Activated naive CD8-positive, alpha-beta T cell treated with anti-CD3 and anti-CD28 coated beads, Interleukin-2, amount 50 U/mL, for 24 hours (primary cell): ENCODE results near the gene SAYSD1.
"Not testable (repeated sequence)": the region's sequence is repeated elsewhere in the genome, so short reads cannot be mapped to it uniquely, and the experiment has no call there.

Source experiments
- ATAC-seq: fragments of 150-1000 bp; cut with Tn5 transposase; one replicate; pipeline ENCODE4 v1.10.0; 2021
- DNase-seq: peaks from one replicate; pipeline ENCODE4 v3.0.0; 2021
- H3K27ac Mint-ChIP-seq: one replicate; pipeline ENCODE4 v1.8.0; 2021; ENCODE audit warnings: mild to moderate bottlenecking, mixed read lengths
- H3K27me3 Mint-ChIP-seq: one replicate; pipeline ENCODE4 v1.8.0; 2021; ENCODE audit warnings: mixed read lengths
- H3K36me3 Mint-ChIP-seq: one replicate; pipeline ENCODE4 v1.8.0; 2021; ENCODE audit warnings: low read depth, mixed read lengths
- H3K4me1 Mint-ChIP-seq: one replicate; pipeline ENCODE4 v1.8.0; 2021; ENCODE audit warnings: mixed read lengths
- H3K4me3 Mint-ChIP-seq: one replicate; pipeline ENCODE4 v1.8.0; 2021; ENCODE audit warnings: mild to moderate bottlenecking, moderate library complexity, mixed read lengths
- H3K9me3 Mint-ChIP-seq: one replicate; pipeline ENCODE4 v1.8.0; 2021; ENCODE audit warnings: mixed read lengths

The SAYSD1 gene

DNA sequence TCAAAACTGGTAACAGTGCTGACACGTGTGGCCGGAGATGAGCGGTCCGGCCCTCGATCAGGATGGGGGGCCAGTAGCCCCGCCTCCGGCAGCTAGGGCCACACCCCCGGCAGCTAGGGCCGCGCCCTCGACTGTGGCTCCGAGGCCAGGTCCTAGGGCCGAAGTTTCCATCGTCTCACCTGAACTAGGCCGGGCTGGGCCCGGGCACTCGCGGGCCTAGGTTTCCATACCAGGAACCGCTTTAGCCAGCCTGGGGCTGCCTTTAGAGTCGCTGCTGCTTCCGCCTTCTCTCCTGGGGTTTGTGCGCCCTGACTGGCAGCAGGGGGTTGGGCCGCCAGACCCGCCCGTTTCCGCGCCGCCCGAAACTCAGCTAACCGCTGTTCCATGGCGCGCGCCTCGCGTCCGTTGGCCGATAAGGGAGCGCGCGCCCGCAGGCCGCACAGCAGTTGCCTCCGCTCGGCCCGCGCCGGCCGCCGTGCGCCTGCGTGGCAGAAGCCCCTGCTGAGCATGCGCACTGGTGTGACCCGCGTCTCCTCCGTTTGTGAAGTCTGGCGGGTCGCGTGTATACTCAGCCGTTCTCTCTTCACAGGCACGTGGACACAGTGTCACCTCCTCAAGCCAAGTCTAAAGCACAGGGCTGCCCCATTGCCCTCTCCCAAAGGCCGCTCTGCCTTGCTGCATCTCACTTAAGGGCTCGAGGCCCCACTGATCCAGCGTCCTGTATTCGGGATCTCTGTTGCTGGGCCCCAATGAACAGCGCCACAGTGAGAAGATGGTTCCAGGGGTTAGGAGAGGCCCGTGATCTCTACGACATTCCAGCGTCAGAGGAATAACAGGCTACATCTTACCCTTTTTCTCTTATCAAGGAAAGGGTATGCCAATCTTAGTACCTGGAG lies at the start of gene SAYSD1:
TSS of gene SAYSD1 (minus strand) at position 483 of the 896 bp plus-strand sequence. CDS start at position 386, 97 bp downstream.
- peak; percentile 74 for ATAC-seq
- peaks cover 63% of the 10 kb centered on the region for H3K4me1 Mint-ChIP-seq
- H3K36me3 Mint-ChIP-seq: peaks cover 5% of the 10 kb centered on the region
- H3K27ac Mint-ChIP-seq: peak within 1 kb of the TSS; percentile 94
- peaks cover 4% of the 10 kb centered on the region for H3K9me3 Mint-ChIP-seq
- peak; percentile 94 for DNase-seq
- H3K27me3 Mint-ChIP-seq: no peaks in the 10 kb centered on the region
- peak within 1 kb of the TSS; percentile 88 for H3K4me3 Mint-ChIP-seq

DNA sequence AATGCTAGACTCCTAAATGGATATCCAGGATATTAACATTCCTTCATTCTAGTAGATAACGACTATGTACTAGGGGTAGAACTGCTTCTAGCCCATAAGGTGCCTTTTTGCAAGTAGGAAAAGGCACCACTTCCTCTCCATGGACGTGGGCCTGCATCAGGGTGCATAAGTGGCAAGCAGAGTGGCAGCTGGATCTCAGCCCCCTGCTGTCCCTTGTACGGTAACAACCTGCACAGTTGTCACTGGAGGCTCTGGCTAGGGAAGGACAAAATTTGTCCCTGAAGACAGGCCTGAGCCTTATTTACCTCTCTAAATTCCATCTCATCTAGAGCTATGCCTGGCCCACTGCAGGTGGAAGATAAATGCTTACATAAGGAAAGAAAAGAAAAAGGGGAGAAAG lies 42.5 kb upstream of the SAYSD1 start:
- H3K4me1 Mint-ChIP-seq: peaks cover 40% of the 10 kb centered on the region
- H3K36me3 Mint-ChIP-seq: peaks cover 4% of the 10 kb centered on the region
- H3K4me3 Mint-ChIP-seq: no peak overlapping the region
- no peak for DNase-seq
- no peaks in the 10 kb centered on the region for H3K27me3 Mint-ChIP-seq
- peaks cover 5% of the 10 kb centered on the region for H3K9me3 Mint-ChIP-seq
- no peak overlapping the region for H3K27ac Mint-ChIP-seq
- no peak for ATAC-seq

- H3K4me3 Mint-ChIP-seq: no peak overlapping the region
- H3K4me1 Mint-ChIP-seq: peaks cover 47% of the 10 kb centered on the region
- ATAC-seq: no peak
- H3K36me3 Mint-ChIP-seq: peaks cover 4% of the 10 kb centered on the region
- H3K9me3 Mint-ChIP-seq: peaks cover 5% of the 10 kb centered on the region
- no peak for DNase-seq
- H3K27me3 Mint-ChIP-seq: no peaks in the 10 kb centered on the region
- H3K27ac Mint-ChIP-seq: peak overlapping the region; percentile 31
These were observed 41.8 kb upstream of the SAYSD1 start for GRCh38 chr6:39156801-39157200.

DNA sequence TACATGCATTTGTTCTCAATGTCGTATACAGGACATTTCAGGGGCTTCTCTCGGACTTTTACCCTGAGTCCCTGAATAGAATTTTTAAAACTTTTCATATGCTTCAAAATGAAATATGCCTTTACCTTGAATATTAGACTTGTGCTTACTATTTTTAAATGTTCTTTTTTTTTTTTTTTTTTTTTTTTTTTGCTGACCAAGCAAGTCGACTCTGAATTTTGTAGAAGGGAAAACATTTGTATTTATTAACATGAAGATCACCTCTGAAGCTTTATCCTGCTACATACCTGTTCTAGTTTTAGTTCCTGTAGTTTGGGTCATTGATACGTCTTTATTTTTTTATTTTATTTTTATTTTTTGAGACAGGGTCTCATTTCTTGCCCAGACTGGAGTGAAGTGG lies 39.7 kb upstream of the SAYSD1 start:
- peaks cover 5% of the 10 kb centered on the region for H3K9me3 Mint-ChIP-seq

DNA sequence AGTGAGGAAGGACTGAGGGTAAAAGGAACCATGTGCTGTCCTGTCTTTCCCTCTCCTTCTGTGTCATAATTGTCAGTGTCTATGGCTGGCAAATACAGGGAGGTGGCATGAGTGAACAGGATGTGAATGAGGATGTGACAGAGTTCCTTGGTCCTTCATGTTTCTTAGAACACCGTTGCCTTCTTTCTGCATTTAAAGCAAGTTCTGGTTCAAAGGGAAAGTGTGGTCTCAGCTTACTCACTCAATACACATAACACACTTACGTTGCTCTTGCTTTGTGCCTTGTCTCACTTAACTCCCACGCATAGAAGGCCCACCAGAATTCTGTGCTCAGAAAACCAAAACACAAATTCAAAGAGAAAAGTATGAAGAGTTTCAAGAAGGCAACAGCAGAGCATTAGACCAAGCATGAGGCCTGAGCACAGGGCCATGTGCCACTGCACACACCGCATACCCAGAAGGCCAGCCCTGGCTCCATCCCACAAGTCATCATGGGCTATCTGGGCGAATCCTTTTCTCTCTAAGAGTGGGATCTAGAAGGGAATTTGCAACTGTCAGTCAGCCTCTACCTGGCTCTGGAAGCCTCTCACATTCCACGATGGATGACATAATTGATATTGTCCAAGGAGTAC lies 38.9 kb upstream of the SAYSD1 start:
- Mint-ChIP-seq H3K4me3 (peak overlapping the region; percentile 5), H3K27me3 (no peaks in the 10 kb centered on the region), H3K9me3 (peaks cover 2% of the 10 kb centered on the region), H3K27ac (peak overlapping the region; percentile 82), H3K36me3 (peaks cover 2% of the 10 kb centered on the region), H3K4me1 (peaks cover 65% of the 10 kb centered on the region)
- ATAC-seq (peak; percentile 97), DNase-seq (peak; percentile 28)

More for the DNA sequence above, 39.7 kb upstream of the SAYSD1 start:
- H3K27ac Mint-ChIP-seq: peak overlapping the region; percentile 82
- H3K4me1 Mint-ChIP-seq: peaks cover 61% of the 10 kb centered on the region
- H3K36me3 Mint-ChIP-seq: peaks cover 4% of the 10 kb centered on the region
- ATAC-seq (no peak), DNase-seq (no peak)
- no peak overlapping the region for H3K4me3 Mint-ChIP-seq
- no peaks in the 10 kb centered on the region for H3K27me3 Mint-ChIP-seq

- no peaks in the 10 kb centered on the region for H3K9me3 Mint-ChIP-seq
- H3K4me3 Mint-ChIP-seq: no peak overlapping the region
- ATAC-seq (no peak), DNase-seq (no peak)
- H3K36me3 Mint-ChIP-seq: no peaks in the 10 kb centered on the region
- peaks cover 63% of the 10 kb centered on the region for H3K4me1 Mint-ChIP-seq
- H3K27me3 Mint-ChIP-seq: peaks cover 3% of the 10 kb centered on the region
- peak overlapping the region; percentile 30 for H3K27ac Mint-ChIP-seq
These were observed 37.3 kb upstream of the SAYSD1 start for GRCh38 chr6:39152262-39152661.

DNA sequence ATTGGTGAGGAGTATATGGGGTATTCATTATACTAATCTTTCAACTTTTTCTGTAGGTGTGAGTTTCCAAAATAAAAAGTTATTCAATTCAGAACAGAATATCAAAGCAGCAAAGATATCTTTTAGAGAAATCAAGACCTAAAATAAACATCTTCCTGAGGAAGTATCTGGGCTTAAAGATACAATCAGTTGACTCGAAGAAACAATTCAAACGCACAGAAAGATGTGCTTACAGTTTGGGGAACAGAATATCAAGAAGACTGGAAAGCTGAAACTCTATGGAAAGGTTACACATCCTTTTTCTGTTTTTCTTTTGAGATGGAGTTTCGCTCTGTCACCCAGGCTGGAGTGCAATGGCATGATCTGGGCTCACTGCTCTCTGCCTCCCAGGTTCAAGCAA lies 36.2 kb upstream of the SAYSD1 start:
- H3K4me1 Mint-ChIP-seq: peaks cover 55% of the 10 kb centered on the region
- H3K9me3 Mint-ChIP-seq: no peaks in the 10 kb centered on the region
- ATAC-seq (no peak), DNase-seq (no peak)
- no peak overlapping the region for H3K4me3 Mint-ChIP-seq
- H3K27ac Mint-ChIP-seq: no peak overlapping the region
- no peaks in the 10 kb centered on the region for H3K36me3 Mint-ChIP-seq
- peaks cover 3% of the 10 kb centered on the region for H3K27me3 Mint-ChIP-seq

- Mint-ChIP-seq H3K27ac (peak overlapping the region; percentile 28), H3K36me3 (peaks cover 8% of the 10 kb centered on the region), H3K9me3 (peaks cover 9% of the 10 kb centered on the region), H3K4me1 (peaks cover 48% of the 10 kb centered on the region), H3K27me3 (peaks cover 3% of the 10 kb centered on the region), H3K4me3 (no peak overlapping the region)
- ATAC-seq (no peak), DNase-seq (no peak)
These were observed 29.6 kb upstream of the SAYSD1 start for GRCh38 chr6:39144481-39145173.

- H3K27me3 Mint-ChIP-seq: peaks cover 5% of the 10 kb centered on the region
- H3K4me3 Mint-ChIP-seq: peak overlapping the region; percentile 41
- DNase-seq: peak; percentile 40
- H3K4me1 Mint-ChIP-seq: peaks cover 45% of the 10 kb centered on the region
- H3K36me3 Mint-ChIP-seq: peaks cover 8% of the 10 kb centered on the region
- peaks cover 9% of the 10 kb centered on the region for H3K9me3 Mint-ChIP-seq
- ATAC-seq: peak; percentile 83
- H3K27ac Mint-ChIP-seq: peak overlapping the region; percentile 82
These were observed 28.4 kb upstream of the SAYSD1 start for GRCh38 chr6:39143238-39143930.

- DNase-seq (no peak), ATAC-seq (no peak)
- Mint-ChIP-seq H3K4me1 (peaks cover 43% of the 10 kb centered on the region), H3K4me3 (no peak overlapping the region), H3K9me3 (peaks cover 21% of the 10 kb centered on the region), H3K27ac (no peak overlapping the region), H3K27me3 (peaks cover 7% of the 10 kb centered on the region), H3K36me3 (peaks cover 8% of the 10 kb centered on the region)
These were observed 25.7 kb upstream of the SAYSD1 start for GRCh38 chr6:39140556-39141167.

DNA sequence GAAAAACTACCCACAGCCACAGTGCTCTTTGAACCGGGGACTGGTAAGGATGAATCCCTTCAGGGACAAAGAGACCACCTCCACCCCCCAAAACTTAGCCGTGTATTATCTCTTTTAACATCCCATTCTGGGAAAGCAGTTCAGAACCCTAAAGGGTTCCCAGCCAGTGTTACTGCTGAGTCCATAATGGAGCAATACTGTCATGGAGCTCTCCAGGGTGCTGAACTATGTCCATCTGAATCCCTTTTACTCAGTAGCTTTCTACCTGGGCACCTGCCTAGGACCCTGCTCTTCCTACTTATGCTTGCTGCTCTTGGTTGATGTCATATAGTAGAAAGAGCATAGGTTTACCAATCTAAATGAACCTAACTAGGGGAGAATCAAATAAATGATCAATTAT lies 22.3 kb upstream of the SAYSD1 start:
- Mint-ChIP-seq H3K4me3 (no peak overlapping the region), H3K4me1 (peaks cover 14% of the 10 kb centered on the region), H3K27me3 (peaks cover 7% of the 10 kb centered on the region), H3K36me3 (no peaks in the 10 kb centered on the region), H3K27ac (no peak overlapping the region), H3K9me3 (peaks cover 11% of the 10 kb centered on the region)
- DNase-seq (peak; percentile 52), ATAC-seq (no peak)

- Mint-ChIP-seq H3K4me1 (peaks cover 12% of the 10 kb centered on the region), H3K9me3 (peaks cover 11% of the 10 kb centered on the region)
- DNase-seq, H3K36me3 Mint-ChIP-seq, ATAC-seq, H3K4me3 Mint-ChIP-seq, H3K27me3 Mint-ChIP-seq, H3K27ac Mint-ChIP-seq: not testable (repeated sequence)
These were observed 21.2 kb upstream of the SAYSD1 start for GRCh38 chr6:39136207-39136606.

GRCh38 chr6:39134761-39135160 lies 19.8 kb upstream of the SAYSD1 start:
- Mint-ChIP-seq H3K27me3 (peaks cover 11% of the 10 kb centered on the region), H3K9me3 (peaks cover 11% of the 10 kb centered on the region)
- not testable (repeated sequence) for H3K4me3 Mint-ChIP-seq, ATAC-seq, H3K27ac Mint-ChIP-seq, H3K36me3 Mint-ChIP-seq, DNase-seq, H3K4me1 Mint-ChIP-seq

GRCh38 chr6:39130691-39131090 lies 15.7 kb upstream of the SAYSD1 start:
- Mint-ChIP-seq H3K4me3 (no peak overlapping the region), H3K9me3 (no peaks in the 10 kb centered on the region), H3K27ac (no peak overlapping the region), H3K4me1 (no peaks in the 10 kb centered on the region), H3K36me3 (peaks cover 2% of the 10 kb centered on the region), H3K27me3 (peaks cover 6% of the 10 kb centered on the region)
- ATAC-seq (no peak), DNase-seq (no peak)
